ENCODE data around the gene CDC42EP4. TPM values are rescaled to one million over a fixed set of nuclear protein-coding genes. Genes with fewer than 3 reads are reported as not detected.

The CDC42EP4 gene
- total and polyA plus RNA-seq, 10 donors, result 7.9 to 69.6 (median 43.3) TPM

DNA sequence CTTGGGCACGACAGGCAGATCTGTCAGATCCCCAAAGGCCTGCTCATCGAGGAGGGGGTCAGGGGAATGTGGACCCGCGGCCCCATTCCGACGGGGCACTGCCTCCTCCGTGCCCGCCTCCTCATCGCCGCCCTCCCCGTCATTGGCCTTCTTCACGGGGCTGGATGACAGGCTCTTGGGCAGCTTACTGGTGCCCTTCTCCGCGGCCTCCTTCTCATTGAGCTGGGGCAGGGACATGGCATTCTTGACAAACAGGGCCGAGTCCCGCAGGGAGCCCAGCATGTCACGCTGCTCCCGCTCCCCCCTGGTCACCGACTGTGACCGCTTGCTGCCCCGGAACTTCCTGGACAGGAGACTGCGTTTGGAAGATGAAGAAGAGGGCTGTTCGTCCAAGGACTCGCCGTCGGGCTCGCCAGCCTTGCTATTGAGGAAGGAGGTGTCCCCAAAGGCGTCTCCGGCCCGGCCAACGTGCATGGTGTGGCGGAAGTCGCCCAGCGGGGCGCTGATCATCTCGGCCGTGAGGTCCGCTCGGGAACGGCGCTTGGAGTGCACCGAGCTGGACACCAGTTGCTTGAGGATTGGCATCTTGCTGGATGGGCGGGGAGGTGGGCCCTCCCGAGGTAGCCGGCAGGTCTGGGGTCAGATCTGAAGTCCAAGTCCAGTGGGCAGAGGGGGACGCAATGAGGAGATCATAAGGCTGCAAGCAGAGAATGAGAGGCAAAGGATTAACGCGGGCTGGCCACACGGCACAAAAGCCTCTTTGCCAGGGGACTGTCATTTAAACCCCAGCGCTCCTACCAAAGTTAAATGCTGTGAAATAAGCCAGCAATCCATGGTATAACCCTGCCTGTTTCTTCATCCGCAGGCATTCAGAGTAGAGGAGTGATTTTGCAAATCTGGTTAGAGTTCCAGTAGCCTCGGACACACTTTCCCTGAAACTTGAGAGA is 25.6 kb downstream of the CDC42EP4 start:
- TF ChIP-seq POLR2A (IDR thresholded peaks at IDR 0.05) (no peak), POLR2AphosphoS5 (IDR thresholded peaks at IDR 0.05) (peak in 1 of 3 donors; percentile 37)
- TF ChIP-seq, protein P1, sequence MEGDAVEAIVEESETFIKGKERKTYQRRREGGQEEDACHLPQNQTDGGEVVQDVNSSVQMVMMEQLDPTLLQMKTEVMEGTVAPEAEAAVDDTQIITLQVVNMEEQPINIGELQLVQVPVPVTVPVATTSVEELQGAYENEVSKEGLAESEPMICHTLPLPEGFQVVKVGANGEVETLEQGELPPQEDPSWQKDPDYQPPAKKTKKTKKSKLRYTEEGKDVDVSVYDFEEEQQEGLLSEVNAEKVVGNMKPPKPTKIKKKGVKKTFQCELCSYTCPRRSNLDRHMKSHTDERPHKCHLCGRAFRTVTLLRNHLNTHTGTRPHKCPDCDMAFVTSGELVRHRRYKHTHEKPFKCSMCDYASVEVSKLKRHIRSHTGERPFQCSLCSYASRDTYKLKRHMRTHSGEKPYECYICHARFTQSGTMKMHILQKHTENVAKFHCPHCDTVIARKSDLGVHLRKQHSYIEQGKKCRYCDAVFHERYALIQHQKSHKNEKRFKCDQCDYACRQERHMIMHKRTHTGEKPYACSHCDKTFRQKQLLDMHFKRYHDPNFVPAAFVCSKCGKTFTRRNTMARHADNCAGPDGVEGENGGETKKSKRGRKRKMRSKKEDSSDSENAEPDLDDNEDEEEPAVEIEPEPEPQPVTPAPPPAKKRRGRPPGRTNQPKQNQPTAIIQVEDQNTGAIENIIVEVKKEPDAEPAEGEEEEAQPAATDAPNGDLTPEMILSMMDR (IDR thresholded peaks at IDR 0.05 in 8 of 11, conservative IDR thresholded peaks at IDR 0.05 in 3 of 11), result no peak
- Histone ChIP-seq H3K36me3 (peaks cover 0 to 33% (median 12%) of the 10 kb centered on the region in 6 donors), H3K9me3 (no peaks in the 10 kb centered on the region), H3K27ac (peak overlapping the region in 2 of 8 donors; percentile 27 to 81), H3K4me3 (no peak overlapping the region), H3K4me1 (peaks cover 11 to 84% (median 37%) of the 10 kb centered on the region in 6 donors), H3K27me3 (replicated peaks in 1 of 7) (no peaks in the 10 kb centered on the region)
- intact Hi-C loops (cut with DNase I; ENCODE audit: low total_unique reads), result no loop called here
- no peak for DNase-seq
- 89 to 92% (median 91%) methylated on average over 39 to 52 of the region's 52 CpGs for WGBS, 5 donors

DNA sequence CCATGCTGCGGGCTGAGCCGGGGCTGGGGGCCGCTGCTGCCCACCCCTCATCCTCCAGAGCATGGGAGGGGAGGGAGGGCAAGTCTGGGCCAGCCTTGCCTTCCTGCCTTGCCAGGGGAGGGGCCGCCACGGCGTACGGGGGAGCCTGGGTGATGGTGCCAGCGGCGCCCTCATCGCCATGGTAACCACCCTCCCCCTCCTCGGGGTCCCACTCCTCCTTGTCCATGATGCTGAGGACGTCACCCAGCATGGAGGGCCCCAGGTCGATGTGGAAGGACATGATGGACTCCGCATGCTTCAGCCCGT is 26.2 kb downstream of the CDC42EP4 start:
- WGBS, 5 donors, result 69 to 86% (median 81%) methylated on average over 7 to 15 of the region's 15 CpGs
- TF ChIP-seq POLR2AphosphoS5 (IDR thresholded peaks at IDR 0.05) (peak in 1 of 3 donors; percentile 68), POLR2A (IDR thresholded peaks at IDR 0.05) (no peak)
- TF ChIP-seq, protein P1 (IDR thresholded peaks at IDR 0.05 in 8 of 11, conservative IDR thresholded peaks at IDR 0.05 in 3 of 11), result no peak
- H3K27ac ChIP-seq, result peak overlapping the region in 3 of 8 donors; percentile 10 to 31 (median 27)
- H3K27me3 ChIP-seq (replicated peaks in 1 of 7), result no peaks in the 10 kb centered on the region
- H3K4me1 ChIP-seq, result peaks cover 9 to 77% (median 31%) of the 10 kb centered on the region in 6 donors
- peaks cover 0 to 33% (median 12%) of the 10 kb centered on the region in 6 donors for H3K36me3 ChIP-seq
- intact Hi-C loops (cut with DNase I; ENCODE audit: low total_unique reads), result no loop called here
- no peaks in the 10 kb centered on the region for H3K9me3 ChIP-seq
- no peak overlapping the region for H3K4me3 ChIP-seq
- DNase-seq, result no peak

- H3K4me3 ChIP-seq, result no peak overlapping the region
- H3K36me3 ChIP-seq, result peaks cover 0 to 33% (median 12%) of the 10 kb centered on the region in 6 donors
- peaks cover 4 to 72% (median 26%) of the 10 kb centered on the region in 6 donors for H3K4me1 ChIP-seq
- 80 to 87% (median 85%) methylated on average over 13 to 20 of the region's 20 CpGs for WGBS, 5 donors
- DNase-seq, result no peak
- TF ChIP-seq POLR2AphosphoS5 (IDR thresholded peaks at IDR 0.05), result no peak
- TF ChIP-seq POLR2A (IDR thresholded peaks at IDR 0.05), result no peak
- TF ChIP-seq, protein P1 (IDR thresholded peaks at IDR 0.05 in 8 of 11, conservative IDR thresholded peaks at IDR 0.05 in 3 of 11), result no peak
- intact Hi-C loops (cut with DNase I; ENCODE audit: low total_unique reads), result no loop called here
- H3K9me3 ChIP-seq, result no peaks in the 10 kb centered on the region
- H3K27ac ChIP-seq, result peak overlapping the region in 4 of 8 donors; percentile 10 to 31 (median 26)
- no peaks in the 10 kb centered on the region for H3K27me3 ChIP-seq (replicated peaks in 1 of 7)
These were observed 26.7 kb downstream of the CDC42EP4 start for GRCh38 chr17:73284906-73285602.
